NCI-H524 treated with DMSO at 0.1 percent for 48 hours (cell line): Measurements from ENCODE around the gene CCDC88A.
"Not testable (repeated sequence)": the region's sequence is repeated elsewhere in the genome, so short reads cannot be mapped to it uniquely, and the experiment has no call there.

Experiments used
- DNase-seq: peaks from one replicate; lab custom pipeline; 2025; lab: John Stamatoyannopoulos, UW

CCDC88A gene, protein sequence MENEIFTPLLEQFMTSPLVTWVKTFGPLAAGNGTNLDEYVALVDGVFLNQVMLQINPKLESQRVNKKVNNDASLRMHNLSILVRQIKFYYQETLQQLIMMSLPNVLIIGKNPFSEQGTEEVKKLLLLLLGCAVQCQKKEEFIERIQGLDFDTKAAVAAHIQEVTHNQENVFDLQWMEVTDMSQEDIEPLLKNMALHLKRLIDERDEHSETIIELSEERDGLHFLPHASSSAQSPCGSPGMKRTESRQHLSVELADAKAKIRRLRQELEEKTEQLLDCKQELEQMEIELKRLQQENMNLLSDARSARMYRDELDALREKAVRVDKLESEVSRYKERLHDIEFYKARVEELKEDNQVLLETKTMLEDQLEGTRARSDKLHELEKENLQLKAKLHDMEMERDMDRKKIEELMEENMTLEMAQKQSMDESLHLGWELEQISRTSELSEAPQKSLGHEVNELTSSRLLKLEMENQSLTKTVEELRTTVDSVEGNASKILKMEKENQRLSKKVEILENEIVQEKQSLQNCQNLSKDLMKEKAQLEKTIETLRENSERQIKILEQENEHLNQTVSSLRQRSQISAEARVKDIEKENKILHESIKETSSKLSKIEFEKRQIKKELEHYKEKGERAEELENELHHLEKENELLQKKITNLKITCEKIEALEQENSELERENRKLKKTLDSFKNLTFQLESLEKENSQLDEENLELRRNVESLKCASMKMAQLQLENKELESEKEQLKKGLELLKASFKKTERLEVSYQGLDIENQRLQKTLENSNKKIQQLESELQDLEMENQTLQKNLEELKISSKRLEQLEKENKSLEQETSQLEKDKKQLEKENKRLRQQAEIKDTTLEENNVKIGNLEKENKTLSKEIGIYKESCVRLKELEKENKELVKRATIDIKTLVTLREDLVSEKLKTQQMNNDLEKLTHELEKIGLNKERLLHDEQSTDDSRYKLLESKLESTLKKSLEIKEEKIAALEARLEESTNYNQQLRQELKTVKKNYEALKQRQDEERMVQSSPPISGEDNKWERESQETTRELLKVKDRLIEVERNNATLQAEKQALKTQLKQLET (N-terminal part only)

DNA sequence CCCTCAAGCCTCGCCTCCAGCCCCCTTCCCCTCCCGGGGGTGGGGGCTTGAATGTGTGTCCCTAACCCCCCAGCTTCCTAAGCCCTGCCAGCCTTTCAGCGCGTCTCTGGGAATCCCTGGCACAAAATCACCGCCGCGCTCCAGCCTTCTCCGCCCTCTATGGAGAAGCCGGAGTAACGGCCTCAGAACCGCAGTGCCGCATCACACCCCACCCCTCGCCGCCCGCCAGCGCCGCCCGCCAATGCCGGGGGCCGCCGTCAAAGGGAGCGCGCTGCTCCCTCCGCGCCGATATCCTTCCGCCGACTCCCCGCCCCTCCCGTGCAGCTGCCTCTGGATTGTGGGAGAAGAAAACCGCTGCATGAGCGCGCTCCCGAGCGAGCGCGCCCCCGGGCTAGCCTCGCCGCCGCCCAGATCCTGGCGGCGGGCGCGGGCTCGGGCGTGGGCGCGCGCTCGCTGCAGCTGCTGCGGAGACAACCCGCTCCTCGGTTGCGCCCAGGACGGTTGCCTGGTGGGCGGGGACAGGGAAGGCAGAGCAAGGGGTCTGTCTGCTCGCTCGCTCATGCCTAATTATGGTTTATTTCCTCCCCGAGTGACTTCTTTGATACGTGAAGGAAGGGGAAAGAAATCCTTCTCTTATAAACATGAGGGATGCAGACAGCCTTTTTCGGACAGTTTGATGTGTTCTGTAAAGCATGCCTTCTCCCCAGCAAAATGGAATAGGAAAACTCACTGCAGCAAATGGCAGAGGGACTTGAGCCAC, at the start of gene CCDC88A:
CCDC88A (minus strand) TSS at position 178 of the 760 bp plus-strand sequence. CDS start 777 bp downstream, outside the sequence.
- DNase-seq, result peak; percentile 85

GRCh38 chr2:55461679-55462078, 42.0 kb upstream of the CCDC88A start:
- DNase-seq, result no peak

- no peak for DNase-seq
These were observed 40.9 kb upstream of the CCDC88A start for GRCh38 chr2:55460562-55460961.

DNA sequence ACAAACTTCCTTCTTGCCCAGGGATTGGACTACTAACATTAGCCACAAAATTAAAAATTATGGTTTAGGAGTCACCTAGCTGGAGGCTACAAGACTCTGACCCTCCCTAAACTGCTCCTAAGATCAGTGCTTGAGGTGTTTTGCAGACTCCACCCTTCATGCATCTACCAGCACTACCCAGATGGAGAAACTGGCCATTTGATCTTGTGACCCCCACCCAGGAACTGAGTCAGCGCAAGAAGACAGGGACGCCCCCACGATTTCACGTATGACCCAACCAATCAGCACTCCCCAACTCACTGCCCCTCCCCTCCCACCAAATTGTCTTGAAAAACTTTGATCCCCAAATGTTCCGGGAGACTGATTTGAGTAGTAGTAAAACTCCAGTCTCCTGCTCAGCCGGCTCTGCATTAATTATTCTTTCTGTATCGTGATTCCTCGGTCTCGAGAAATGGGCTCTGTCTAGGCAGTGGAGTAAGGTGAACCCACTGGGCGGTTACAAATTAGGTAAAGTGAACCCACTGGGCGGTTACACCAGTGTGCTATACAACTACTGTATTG, 40.1 kb upstream of the CCDC88A start:
- DNase-seq, result no peak

DNA sequence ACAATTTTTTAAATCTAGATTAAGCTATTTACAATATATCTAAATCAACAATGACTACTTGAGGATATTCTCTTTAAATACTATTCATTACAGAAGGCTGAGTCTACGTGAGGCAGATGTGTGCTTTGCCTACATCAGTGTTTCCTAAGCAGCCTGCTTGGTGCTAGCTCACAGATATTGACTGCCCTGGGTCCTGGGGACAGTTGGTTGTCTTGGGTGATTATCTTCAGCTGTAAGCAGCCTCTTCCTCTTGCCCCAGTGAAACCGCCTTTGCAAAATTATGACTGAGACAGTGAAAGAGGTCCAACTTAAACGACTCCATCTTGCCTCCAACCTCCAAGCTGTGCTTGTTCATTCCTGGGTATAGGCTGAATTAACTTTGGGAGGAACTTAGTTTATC, 39.6 kb upstream of the CCDC88A start:
- no peak for DNase-seq

DNA sequence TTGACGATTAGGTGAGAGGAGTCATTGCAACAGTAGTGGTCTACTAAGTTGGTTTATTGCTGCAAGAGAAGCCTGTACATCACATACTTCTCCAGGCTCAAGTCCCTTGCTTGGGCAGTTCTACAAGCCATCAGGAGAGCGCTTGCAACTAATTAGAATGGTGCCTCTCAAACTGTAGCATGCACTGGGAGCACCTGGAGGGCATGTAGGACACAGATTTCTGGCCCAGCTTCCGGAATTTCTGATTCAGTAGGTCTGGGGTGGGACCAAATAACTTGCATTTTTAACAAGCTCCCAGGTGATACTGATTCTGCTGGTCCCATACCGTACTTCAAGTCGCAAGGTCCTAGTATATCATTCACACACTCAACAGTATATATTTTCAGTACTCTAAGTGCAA, 34.5 kb upstream of the CCDC88A start:
- DNase-seq, result no peak

DNA sequence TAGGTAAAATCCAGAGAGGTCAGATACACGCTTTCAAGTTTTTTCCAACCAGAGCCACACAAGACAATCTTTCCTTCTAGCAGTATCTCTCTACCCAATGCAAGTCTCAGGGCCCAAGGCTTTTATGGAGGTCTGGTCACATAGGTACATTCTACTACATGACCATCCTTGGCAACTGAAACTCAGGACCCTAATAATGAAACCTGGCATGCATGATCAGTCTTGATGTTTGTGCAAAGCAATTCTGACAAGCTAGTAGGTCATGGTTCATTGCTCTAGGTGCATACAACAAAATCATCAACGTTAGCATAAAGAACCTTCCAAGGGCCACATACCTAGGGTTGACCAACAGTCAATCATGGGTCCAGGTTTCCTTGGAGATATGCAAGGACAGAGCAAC, 33.2 kb upstream of the CCDC88A start:
- DNase-seq, result no peak

GRCh38 chr2:55451699-55452098, 32.0 kb upstream of the CCDC88A start:
- DNase-seq, result no peak

DNA sequence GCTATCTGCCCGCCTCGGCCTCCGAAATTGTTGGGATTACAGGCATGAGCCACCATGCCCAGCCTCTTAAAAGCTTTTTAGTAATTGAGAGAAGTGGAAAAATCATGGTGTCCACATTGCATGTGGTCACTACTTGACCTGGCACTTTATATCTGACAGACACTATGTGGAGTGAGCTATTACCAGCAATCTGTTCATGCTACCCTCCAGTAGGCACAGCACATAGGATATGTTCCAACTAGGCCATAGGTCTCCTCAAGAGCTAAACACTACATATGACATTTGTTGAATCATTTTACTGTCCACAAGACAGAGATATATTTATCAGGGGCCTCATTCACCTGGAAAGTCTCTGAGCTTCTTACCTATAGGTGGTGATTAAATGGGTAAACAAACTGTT, 30.4 kb upstream of the CCDC88A start:
- DNase-seq, result not testable (repeated sequence)

GRCh38 chr2:55442045-55442760, 22.5 kb upstream of the CCDC88A start:
- not testable (repeated sequence) for DNase-seq

GRCh38 chr2:55441280-55441892, 21.7 kb upstream of the CCDC88A start:
- no peak for DNase-seq

GRCh38 chr2:55439101-55439397, 19.4 kb upstream of the CCDC88A start:
- DNase-seq, result no peak

GRCh38 chr2:55438391-55439100, 18.9 kb upstream of the CCDC88A start:
- DNase-seq, result no peak

DNA sequence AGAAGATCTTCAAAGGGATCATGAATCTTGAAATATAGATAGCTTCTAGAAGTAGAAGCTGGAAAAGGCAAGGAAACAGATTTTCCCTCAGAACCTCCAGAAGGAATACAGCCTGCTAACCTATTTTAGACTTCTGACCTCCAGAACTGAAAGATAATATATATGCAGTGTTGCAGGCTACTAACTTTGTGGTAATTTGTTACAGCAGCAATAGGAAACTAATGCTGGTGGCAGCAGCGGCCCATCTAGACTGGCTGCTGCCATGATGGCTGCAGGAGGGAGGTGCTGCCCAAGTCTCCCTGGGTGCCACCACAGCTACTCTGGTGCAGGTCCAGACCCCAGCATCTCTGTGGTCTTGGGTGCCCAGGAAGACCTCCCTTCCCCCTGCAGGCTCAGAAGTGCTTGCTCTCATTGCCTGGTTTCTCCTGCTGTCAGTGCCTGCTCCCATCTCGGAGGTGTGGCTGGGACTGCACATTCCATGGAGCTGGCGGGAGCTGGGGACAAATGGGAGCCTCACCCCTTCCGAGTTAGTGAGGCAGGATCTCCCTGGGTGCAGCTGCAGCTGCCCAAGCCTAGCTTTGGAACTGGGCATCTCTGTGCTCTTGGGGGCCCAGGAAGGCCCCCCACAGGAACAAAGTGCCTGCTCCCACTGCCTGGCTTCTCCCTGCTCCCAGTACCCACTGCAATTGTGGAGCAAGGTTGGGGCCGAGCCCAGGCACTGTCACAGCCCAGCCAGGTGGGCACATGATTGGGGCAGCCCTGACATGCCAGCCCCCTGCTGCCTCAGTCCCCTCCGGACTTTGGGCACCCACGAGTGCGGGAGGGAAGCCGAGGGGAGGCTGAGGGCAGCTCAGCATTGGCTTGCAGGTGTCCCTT, 18.1 kb upstream of the CCDC88A start:
- DNase-seq, result no peak

DNA sequence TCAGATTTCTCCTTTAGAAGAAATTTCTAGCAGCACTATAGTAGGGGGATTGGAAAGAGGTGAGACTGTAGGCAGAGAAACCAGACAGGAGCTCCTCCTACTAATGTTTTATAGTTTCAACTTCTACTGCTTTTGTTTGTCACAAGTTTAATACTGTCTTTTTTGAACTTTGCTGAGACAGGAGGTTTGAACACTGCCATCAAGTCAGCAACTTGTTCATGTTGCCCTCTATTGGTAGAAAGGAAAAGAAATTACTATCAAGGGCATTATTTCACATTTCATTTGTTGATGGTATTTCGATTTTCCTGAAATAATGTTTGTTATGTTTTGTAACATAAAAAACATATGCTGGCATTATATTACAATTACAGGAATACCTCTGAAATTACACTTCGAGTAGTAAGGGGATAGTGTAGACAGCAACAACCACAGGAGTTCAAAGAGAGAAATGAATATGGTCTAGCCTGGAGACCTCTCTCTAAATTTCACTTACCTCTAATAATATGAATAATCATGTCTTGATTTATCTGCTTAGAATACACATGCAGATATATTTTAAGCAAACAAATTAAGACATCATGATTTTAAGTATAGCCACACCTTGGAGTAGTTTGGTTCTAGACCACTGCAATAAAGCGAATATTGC, 12.4 kb upstream of the CCDC88A start:
- no peak for DNase-seq

DNA sequence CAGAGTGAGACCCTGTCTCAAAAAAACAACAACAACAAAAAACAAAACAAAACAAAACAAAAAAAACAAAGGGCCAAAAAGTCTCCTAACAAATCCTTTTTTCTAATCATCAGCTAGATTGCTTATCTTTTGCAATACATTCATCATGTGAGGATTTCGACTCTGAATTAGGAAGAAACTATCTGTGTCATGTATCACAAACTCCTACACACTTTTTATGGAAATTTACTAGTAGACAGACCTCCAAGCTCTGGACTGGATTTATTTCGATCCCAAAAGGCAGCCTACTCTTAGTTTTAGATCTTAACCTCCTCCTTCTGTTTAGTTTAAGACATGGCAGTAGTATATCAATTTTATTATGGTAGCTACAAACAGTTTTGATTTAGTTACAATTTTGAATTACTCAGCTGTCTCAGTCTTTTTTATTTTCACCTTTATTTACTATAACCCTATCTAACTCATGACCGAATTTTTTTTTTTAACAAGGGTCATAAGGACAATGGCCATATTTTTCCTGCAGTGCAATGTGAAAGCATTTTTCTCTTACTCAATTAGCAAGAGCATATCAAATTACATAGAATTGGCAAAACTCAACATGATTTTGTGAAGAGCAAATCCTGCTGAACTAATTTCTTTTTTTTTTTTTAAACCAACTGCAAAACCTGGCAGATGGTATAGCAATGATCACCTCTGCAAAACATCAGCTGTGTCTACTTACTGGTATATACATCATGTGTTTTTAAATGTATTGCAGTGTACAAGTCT, 10.7 kb upstream of the CCDC88A start:
- DNase-seq, result peak; percentile 49

GRCh38 chr2:55428258-55428657, 8.6 kb upstream of the CCDC88A start:
- DNase-seq, result no peak

DNA sequence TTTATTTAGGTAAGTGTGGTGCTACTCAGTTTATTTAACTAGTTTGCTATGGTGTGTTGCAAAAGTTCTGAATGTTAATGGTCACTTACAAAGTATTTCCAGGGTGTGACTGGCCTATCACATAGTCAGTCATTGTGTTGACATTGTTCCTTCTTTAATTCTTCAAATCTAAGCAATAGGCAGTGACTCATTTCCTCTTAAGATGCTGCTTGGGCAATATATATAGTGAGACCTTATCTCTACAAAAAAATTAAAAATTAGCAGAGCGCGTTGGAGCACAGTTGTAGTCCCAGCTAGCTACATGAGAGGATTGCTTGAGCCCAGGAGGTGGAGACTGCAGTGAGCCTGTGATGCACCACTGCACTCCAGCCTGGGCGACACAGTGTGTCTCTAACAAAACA, 5.8 kb upstream of the CCDC88A start:
- DNase-seq, result no peak
